Measurements from ENCODE around the gene LGI4.
"Not testable (repeated sequence)": the region's sequence is repeated elsewhere in the genome, so short reads cannot be mapped to it uniquely, and the experiment has no call there.

LGI4 gene

DNA sequence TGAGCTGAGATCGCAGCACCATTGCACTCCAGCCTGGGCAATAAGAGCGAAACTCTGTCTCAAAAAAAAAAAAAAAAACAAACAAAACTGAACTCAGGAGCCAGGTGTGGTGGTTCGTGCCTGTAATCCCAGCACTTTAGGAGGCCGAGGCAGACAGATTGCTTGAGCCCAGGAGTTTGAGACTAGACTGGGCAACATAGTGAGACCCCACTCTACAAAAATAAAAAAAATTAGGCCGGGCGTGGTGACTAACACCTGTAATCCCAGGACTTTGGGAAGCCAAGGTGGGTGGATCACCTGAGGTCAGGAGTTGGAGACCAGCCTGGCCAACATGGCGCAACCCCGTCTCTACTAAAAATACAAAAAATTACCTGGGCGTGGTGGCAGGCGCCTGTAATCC is 32.9 kb downstream of the LGI4 start:
- not testable (repeated sequence) for ATAC-seq, H3K4me1 Mint-ChIP-seq, H3K27me3 Mint-ChIP-seq

GRCh38 chr19:35100588-35101533 is 34.0 kb downstream of the LGI4 start:
- DNase-seq (no peak), ATAC-seq (no peak)
- Mint-ChIP-seq H3K9me3 (no peaks in the 10 kb centered on the region), H3K4me3 (no peak overlapping the region), H3K27ac (no peak overlapping the region), H3K4me1 (no peaks in the 10 kb centered on the region), H3K36me3 (ENCODE audit: low read depth) (no peaks in the 10 kb centered on the region), H3K27me3 (no peaks in the 10 kb centered on the region)

More for the DNA sequence above, 32.9 kb downstream of the LGI4 start:
- H3K4me3 Mint-ChIP-seq; H3K36me3 Mint-ChIP-seq (ENCODE audit: low read depth); DNase-seq; H3K27ac Mint-ChIP-seq; H3K9me3 Mint-ChIP-seq: not testable (repeated sequence)

GRCh38 chr19:35099897-35100275 is 35.0 kb downstream of the LGI4 start:
- DNase-seq (no peak), ATAC-seq (no peak)
- no peak overlapping the region for H3K4me3 Mint-ChIP-seq
- H3K9me3 Mint-ChIP-seq, result no peaks in the 10 kb centered on the region
- no peaks in the 10 kb centered on the region for H3K27me3 Mint-ChIP-seq
- no peaks in the 10 kb centered on the region for H3K4me1 Mint-ChIP-seq
- H3K36me3 Mint-ChIP-seq (ENCODE audit: low read depth), result no peaks in the 10 kb centered on the region
- H3K27ac Mint-ChIP-seq, result no peak overlapping the region

DNA sequence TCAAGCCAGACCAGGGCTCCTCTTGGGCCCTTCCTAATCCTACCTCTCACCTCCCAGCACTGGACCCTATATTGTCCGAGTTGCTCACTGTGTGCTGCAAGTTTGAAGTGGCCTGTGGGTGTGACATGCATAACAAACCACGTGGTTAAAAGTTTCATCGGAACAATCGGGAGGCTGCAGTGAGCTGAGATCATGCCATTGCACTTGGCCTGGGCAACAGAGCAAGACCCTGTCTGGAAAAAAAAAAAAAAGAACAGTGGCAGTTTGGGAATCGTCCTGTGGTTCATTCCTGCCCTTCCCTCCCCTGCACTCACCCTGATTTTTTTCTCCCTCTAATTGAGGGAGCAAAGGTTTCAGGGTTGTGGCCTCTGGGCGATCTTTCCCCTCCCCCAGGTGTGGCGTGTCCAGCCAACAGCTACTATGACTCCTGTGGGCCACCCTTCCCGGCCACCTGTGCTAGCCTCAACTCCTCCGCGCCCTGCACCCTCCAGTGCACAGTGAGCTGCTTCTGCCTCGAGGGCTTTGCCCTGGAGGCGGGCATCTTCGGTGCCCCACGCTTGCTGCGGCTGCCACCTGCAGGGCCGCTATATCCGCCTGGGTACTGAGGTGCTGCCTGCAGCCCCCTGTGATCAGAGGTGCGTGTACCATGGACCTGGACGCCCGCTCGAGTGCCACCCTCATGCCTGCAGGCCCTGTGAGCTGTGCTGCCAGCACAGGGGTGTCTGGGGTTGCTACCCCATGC is 35.5 kb downstream of the LGI4 start:
- Mint-ChIP-seq H3K4me3 (no peak overlapping the region), H3K9me3 (no peaks in the 10 kb centered on the region), H3K4me1 (no peaks in the 10 kb centered on the region), H3K27ac (no peak overlapping the region), H3K27me3 (no peaks in the 10 kb centered on the region), H3K36me3 (ENCODE audit: low read depth) (no peaks in the 10 kb centered on the region)
- no peak for DNase-seq
- ATAC-seq, result no peak

DNA sequence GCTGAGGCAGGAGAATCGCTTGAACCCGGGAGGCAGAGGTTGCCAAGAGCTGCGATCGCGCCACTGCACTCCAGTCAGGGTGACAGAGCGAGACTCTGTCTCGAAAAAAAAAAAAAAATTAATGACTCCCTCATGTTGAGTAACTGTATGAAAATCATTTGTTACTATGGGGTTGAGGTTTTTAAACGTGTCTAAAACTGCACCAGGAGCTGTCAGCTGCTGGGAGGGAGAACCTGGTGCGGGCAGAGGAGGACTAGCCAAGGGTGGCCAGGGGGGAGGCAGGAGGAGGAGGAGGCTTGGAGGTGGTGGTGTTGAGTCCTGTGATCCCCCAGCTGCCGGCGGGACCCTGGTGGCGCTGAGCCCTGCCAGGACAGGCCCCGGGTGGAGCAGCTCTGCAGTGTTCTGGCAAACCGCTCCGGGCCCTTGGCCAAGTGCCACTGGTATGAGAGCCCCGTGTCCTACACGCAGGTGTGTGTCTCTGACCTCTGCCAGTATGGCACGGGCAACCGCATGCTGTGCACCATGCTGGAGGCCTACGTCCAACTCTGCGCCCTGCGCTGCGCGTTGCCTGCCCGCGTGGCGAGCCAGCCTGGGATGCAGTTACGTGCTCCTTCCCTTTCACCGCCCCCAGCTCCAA is 36.3 kb downstream of the LGI4 start:
- Mint-ChIP-seq H3K4me3 (no peak overlapping the region), H3K27ac (no peak overlapping the region), H3K36me3 (ENCODE audit: low read depth) (no peaks in the 10 kb centered on the region), H3K27me3 (no peaks in the 10 kb centered on the region), H3K4me1 (no peaks in the 10 kb centered on the region), H3K9me3 (no peaks in the 10 kb centered on the region)
- no peak for DNase-seq
- no peak for ATAC-seq

DNA sequence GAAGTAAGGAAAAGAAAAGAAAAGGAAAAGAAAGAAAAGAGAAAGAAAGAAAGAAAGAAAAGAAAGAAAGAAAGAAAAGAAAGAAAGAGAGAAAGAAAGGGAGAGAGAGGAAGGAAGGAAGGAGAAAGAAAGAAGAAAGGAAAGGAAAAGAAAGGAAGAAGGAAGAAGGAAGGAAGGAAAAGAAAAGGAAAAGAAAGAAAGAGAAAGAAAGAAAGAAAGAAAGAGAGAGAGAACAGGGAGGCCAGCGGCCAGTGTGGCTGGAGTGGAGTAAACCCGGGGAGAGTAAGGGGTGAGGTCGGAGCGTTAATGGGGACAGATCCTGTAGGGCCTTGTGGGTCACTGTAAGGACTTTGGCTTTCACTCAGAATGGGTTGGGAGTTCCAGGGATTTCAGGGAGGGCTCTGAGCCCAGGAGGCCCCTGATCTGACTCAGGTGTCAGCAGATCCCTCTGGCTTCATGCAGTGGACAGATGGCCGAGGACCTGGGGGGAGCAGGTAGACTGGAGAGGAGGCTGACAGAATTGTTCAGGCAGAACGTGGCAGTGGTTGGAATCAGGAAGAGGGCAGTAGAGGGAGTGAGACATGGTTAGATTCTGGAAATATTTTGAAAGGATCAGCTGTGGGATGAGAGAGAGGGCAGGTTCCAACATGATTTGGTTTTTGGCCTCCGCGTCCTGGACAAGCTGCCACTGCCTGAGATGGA is 39.0 kb downstream of the LGI4 start:
- no peak overlapping the region for H3K27ac Mint-ChIP-seq
- H3K4me3 Mint-ChIP-seq, result no peak overlapping the region
- H3K36me3 Mint-ChIP-seq (ENCODE audit: low read depth), result no peaks in the 10 kb centered on the region
- no peaks in the 10 kb centered on the region for H3K4me1 Mint-ChIP-seq
- no peak for ATAC-seq
- H3K27me3 Mint-ChIP-seq, result no peaks in the 10 kb centered on the region
- no peaks in the 10 kb centered on the region for H3K9me3 Mint-ChIP-seq
- no peak for DNase-seq

DNA sequence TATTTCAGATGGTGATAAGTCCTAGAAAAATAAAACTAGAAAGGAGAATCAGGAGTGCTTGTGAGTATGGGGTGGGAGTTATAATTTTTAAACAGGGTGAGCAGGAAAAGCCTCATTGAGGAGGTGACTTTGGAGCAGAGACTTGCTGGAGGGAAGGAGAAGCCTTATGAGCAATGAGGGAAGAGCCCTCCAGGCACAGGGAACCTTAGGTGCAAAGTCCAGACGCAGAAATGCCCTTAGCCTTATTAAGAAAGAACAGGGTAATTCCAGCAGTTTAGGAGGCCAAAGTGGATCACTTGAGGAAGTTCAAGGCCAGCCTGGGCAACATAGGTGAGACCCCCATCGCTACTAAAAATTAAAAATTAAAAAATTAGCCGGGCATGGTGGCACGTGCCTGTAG is 40.2 kb downstream of the LGI4 start:
- Mint-ChIP-seq H3K9me3 (no peaks in the 10 kb centered on the region), H3K27me3 (peaks cover 6% of the 10 kb centered on the region), H3K27ac (no peak overlapping the region), H3K36me3 (ENCODE audit: low read depth) (no peaks in the 10 kb centered on the region), H3K4me3 (no peak overlapping the region), H3K4me1 (peaks cover 2% of the 10 kb centered on the region)
- DNase-seq, result no peak
- ATAC-seq, result no peak

DNA sequence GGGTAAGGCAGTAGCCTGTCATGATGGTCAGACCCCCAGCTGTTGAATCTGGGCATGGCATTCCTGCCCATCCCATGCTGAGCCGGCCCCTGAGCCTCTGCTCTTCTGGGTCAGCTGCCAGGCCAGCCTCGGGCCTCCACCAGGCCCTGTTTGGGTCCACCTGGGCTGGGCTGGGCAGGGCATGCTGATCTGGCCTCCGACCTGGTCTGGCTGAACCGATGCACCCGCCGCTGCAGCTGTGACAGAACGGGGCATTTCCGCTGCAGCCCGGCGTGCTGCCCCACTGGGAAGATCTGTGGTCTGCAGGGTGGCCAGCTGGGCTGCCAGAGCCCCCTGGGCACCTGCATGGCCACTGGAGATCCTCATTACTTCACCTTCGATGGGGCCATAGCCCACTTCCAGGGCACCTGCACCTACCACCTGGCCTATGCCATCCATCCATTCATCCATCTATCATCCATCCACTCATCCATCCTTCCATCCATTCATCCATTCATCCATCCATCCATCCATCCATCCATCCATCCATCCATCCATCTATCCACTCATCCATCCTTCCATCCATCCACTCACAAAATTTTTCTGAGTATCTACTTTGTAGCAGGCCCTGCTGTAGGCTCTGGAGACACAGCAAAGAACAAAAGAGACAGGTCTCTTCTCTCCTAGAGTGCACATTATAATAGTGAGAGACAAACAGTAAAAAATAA is 40.8 kb downstream of the LGI4 start:
- H3K4me1 Mint-ChIP-seq, result peaks cover 2% of the 10 kb centered on the region
- ATAC-seq, result no peak
- peaks cover 6% of the 10 kb centered on the region for H3K27me3 Mint-ChIP-seq
- no peak overlapping the region for H3K4me3 Mint-ChIP-seq
- DNase-seq, result no peak
- no peaks in the 10 kb centered on the region for H3K9me3 Mint-ChIP-seq
- H3K27ac Mint-ChIP-seq, result no peak overlapping the region
- H3K36me3 Mint-ChIP-seq (ENCODE audit: low read depth), result no peaks in the 10 kb centered on the region

- no peak overlapping the region for H3K4me3 Mint-ChIP-seq
Observed at GRCh38 chr19:35093430-35093829, 41.4 kb downstream of the LGI4 start.

GRCh38 chr19:35090506-35091214 is 44.2 kb downstream of the LGI4 start:
- Mint-ChIP-seq H3K36me3 (ENCODE audit: low read depth) (no peaks in the 10 kb centered on the region), H3K4me3 (no peak overlapping the region), H3K27ac (no peak overlapping the region), H3K27me3 (peaks cover 6% of the 10 kb centered on the region), H3K9me3 (no peaks in the 10 kb centered on the region), H3K4me1 (peaks cover 7% of the 10 kb centered on the region)
- ATAC-seq (peak; percentile 87), DNase-seq (peak; percentile 58)

More at GRCh38 chr19:35093430-35093829, 41.4 kb downstream of the LGI4 start:
- Mint-ChIP-seq H3K4me1 (peaks cover 2% of the 10 kb centered on the region), H3K9me3 (no peaks in the 10 kb centered on the region), H3K36me3 (ENCODE audit: low read depth) (no peaks in the 10 kb centered on the region), H3K27ac (no peak overlapping the region), H3K27me3 (peaks cover 6% of the 10 kb centered on the region)
- ATAC-seq, result no peak
- no peak for DNase-seq

DNA sequence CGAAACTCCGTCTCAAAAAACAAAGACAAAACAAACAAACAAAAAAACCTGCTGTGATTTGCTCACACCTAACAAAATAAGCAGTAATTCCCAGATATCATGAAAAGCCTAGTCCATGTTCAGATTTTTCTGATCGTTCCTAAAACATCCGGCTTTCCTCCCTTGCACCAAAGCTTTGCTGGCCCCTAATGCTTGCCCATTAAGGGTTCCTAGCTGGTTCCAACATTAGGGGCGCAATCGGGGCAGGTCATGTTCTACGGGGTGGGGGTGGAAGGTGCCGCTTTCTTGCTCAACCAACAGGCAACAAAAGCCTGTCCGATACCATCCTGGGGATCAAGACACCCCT is 44.7 kb downstream of the LGI4 start:
- no peak for ATAC-seq
- Mint-ChIP-seq H3K9me3 (no peaks in the 10 kb centered on the region), H3K36me3 (ENCODE audit: low read depth) (no peaks in the 10 kb centered on the region), H3K27ac (no peak overlapping the region), H3K4me3 (no peak overlapping the region), H3K27me3 (peaks cover 6% of the 10 kb centered on the region), H3K4me1 (peaks cover 11% of the 10 kb centered on the region)
- DNase-seq, result no peak

DNA sequence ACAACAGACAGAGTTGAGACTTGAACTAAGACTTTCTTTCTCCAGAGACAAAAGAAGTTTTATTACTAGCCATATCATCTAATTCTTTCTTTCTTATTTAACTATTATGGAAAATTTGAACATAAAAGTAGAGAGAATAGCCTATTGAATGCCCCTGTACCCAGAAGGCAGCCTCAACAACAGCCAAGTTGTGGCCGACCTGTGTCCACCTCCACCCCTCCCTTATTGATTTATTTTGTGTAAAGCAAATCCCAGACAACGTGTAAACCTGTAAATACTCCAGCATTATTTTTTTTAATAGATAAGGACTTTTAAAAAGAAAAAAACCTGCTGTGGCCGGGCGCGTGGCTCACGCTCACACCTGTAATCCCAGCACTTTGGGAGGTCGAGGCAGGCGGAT is 45.3 kb downstream of the LGI4 start:
- DNase-seq, result no peak
- no peak for ATAC-seq
- no peaks in the 10 kb centered on the region for H3K36me3 Mint-ChIP-seq (ENCODE audit: low read depth)
- peaks cover 11% of the 10 kb centered on the region for H3K4me1 Mint-ChIP-seq
- H3K9me3 Mint-ChIP-seq, result no peaks in the 10 kb centered on the region
- peaks cover 6% of the 10 kb centered on the region for H3K27me3 Mint-ChIP-seq
- H3K27ac Mint-ChIP-seq, result no peak overlapping the region
- no peak overlapping the region for H3K4me3 Mint-ChIP-seq

DNA sequence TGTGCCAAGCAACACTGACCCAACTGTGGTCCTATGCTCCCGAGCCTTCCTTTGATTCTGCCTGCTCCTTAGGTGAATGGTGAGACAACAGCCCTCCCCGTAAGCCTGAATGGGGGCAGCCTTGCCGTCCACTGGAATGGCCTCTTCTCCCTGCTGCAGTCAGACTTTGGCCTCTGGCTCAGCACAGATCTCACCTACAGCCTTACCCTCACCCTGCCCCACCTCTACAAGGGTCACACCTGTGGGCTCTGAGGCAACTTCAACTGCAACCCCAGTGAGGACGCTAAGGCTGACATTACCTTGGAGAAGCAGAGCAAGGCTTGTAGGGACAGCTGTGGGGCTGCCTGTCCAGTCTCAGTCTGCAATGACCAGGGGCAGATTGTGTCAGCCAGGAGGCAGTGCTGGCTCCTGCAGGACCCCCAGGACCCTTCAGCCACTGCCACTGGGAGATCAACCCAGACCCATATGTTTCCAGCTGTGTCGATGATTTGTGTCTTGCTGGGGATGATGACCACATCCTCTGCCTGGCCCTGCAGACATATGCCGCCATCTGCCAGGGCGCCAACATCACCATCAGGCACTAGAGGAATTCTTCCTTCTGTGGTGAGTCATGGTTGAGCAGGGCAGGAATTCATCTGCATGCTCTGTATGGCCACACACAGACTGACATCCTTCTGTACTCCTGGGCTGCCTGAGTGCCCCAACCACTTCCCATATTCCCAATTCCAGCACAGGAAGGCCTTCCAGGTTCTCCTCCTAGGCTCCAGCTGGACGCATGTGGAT is 46.5 kb downstream of the LGI4 start:
- Mint-ChIP-seq H3K27ac (no peak overlapping the region), H3K36me3 (ENCODE audit: low read depth) (no peaks in the 10 kb centered on the region), H3K9me3 (no peaks in the 10 kb centered on the region), H3K27me3 (peaks cover 6% of the 10 kb centered on the region), H3K4me3 (no peak overlapping the region), H3K4me1 (peaks cover 15% of the 10 kb centered on the region)
- no peak for ATAC-seq
- no peak for DNase-seq

Measured in activated naive CD8-positive, alpha-beta T cell treated with anti-CD3 and anti-CD28 coated beads, Interleukin-2, amount 50 U/mL, for 24 hours (primary cell).